ENCODE results near the gene CLK3. TPM values are rescaled to one million over a fixed set of nuclear protein-coding genes. Genes with fewer than 3 reads are reported as not detected.

Gene CLK3
- total RNA-seq, 1 experiment from 2014 or later: 70.7 TPM

DNA sequence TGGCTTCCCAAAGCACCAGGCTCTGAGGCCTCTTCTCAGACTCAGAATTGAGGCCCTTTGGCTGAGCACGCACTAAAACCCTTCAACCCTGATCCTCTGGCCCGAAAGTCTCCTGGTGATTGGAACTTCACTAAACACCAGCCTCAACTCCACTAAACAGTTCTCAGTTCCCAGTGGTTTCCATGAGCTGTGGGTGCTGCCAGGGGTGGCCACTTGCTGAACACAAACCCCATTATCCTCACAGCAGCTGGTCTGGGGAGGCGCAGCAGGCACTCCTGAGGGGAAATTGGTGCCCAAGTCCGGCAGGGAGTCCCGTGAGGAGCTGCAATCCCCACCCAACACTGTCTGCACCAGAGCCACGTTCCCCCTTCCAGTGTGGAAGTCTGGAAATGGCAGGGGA is 3.8 kb upstream of the CLK3 start:
- no peak overlapping the region for H3K27ac ChIP-seq
- BruUV-seq (replicated peaks): no TSS peak
- no peak overlapping the region for H3K4me2 ChIP-seq
- ChIA-PET POLR2A (ENCODE audit: unreplicated experiment) (interaction anchor here (0.6 kb wide), 1 partner anchor 129 kb away, joined by 4 read pairs; no protein-coding TSS in a partner anchor), CTCF (no interaction called here)
- H3K4me3 ChIP-seq: no peak overlapping the region
- H4K20me1 ChIP-seq (ENCODE audit: insufficient read depth): peaks cover 4% of the 10 kb centered on the region
- H3K4me1 ChIP-seq (replicated peaks; ENCODE audit: insufficient read depth): peaks cover 8% of the 10 kb centered on the region
- TF ChIP-seq, protein P1, sequence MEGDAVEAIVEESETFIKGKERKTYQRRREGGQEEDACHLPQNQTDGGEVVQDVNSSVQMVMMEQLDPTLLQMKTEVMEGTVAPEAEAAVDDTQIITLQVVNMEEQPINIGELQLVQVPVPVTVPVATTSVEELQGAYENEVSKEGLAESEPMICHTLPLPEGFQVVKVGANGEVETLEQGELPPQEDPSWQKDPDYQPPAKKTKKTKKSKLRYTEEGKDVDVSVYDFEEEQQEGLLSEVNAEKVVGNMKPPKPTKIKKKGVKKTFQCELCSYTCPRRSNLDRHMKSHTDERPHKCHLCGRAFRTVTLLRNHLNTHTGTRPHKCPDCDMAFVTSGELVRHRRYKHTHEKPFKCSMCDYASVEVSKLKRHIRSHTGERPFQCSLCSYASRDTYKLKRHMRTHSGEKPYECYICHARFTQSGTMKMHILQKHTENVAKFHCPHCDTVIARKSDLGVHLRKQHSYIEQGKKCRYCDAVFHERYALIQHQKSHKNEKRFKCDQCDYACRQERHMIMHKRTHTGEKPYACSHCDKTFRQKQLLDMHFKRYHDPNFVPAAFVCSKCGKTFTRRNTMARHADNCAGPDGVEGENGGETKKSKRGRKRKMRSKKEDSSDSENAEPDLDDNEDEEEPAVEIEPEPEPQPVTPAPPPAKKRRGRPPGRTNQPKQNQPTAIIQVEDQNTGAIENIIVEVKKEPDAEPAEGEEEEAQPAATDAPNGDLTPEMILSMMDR (conservative IDR thresholded peaks at IDR 0.05): no peak
- no peak for TF ChIP-seq EZH2 (IDR thresholded peaks at IDR 0.05; ENCODE audit: low read depth)
- H3K9me2 ChIP-seq (ENCODE audit: insufficient read depth): no peaks in the 10 kb centered on the region
- peaks cover 23% of the 10 kb centered on the region for H3F3A ChIP-seq (ENCODE audit: insufficient read depth, low read depth)
- peaks cover 12% of the 10 kb centered on the region for H3K79me2 ChIP-seq (ENCODE audit: low read depth)
- H3K9me3 ChIP-seq (ENCODE audit: insufficient read depth, low read depth): no peaks in the 10 kb centered on the region
- H3K27me3 ChIP-seq (ENCODE audit: insufficient read depth, low read depth): peaks cover 22% of the 10 kb centered on the region
- no peaks in the 10 kb centered on the region for H3K36me3 ChIP-seq (ENCODE audit: low read depth)
- intact Hi-C loops (cut with micrococcal nuclease; ENCODE audit: unreplicated experiment): no loop called here
- H2AFZ ChIP-seq: no peak overlapping the region
- no peak for DNase-seq

DNA sequence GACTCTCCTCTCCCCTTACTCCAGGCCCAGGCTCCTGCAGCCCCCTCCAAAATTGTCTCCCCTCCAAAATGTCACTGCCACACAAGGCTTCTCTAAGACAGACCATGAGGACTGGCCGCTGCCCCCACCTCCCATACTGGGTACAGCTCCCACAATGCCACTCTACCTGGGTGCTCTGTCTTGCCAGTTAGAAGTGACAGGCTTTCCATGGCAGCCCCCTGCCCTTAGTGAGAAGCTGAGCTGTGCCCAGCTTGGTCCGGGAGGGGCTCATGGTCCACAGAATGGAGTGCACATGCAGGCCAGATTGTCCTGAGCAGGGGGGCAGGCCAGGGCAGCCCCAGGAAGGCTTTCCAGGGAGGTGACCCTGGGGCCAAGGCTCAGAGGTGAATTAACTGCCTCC is 3.0 kb upstream of the CLK3 start:
- H4K20me1 ChIP-seq (ENCODE audit: insufficient read depth): peaks cover 12% of the 10 kb centered on the region
- H3F3A ChIP-seq (ENCODE audit: insufficient read depth, low read depth): peaks cover 27% of the 10 kb centered on the region
- ChIA-PET POLR2A (ENCODE audit: unreplicated experiment) (no interaction called here), CTCF (no interaction called here)
- no peak overlapping the region for H2AFZ ChIP-seq
- no peak overlapping the region for H3K4me3 ChIP-seq
- H3K27me3 ChIP-seq (ENCODE audit: insufficient read depth, low read depth): peaks cover 22% of the 10 kb centered on the region
- H3K79me2 ChIP-seq (ENCODE audit: low read depth): peaks cover 21% of the 10 kb centered on the region
- no peak for DNase-seq
- no peaks in the 10 kb centered on the region for H3K9me2 ChIP-seq (ENCODE audit: insufficient read depth)
- no peaks in the 10 kb centered on the region for H3K36me3 ChIP-seq (ENCODE audit: low read depth)
- intact Hi-C loops (cut with micrococcal nuclease; ENCODE audit: unreplicated experiment): no loop called here
- no peaks in the 10 kb centered on the region for H3K9me3 ChIP-seq (ENCODE audit: insufficient read depth, low read depth)
- H3K4me1 ChIP-seq (replicated peaks; ENCODE audit: insufficient read depth): peaks cover 17% of the 10 kb centered on the region
- no peak for TF ChIP-seq EZH2 (IDR thresholded peaks at IDR 0.05; ENCODE audit: low read depth)
- TF ChIP-seq, protein P1 (conservative IDR thresholded peaks at IDR 0.05): no peak
- no peak overlapping the region for H3K4me2 ChIP-seq
- H3K27ac ChIP-seq: no peak overlapping the region
- BruUV-seq (replicated peaks): no TSS peak

DNA sequence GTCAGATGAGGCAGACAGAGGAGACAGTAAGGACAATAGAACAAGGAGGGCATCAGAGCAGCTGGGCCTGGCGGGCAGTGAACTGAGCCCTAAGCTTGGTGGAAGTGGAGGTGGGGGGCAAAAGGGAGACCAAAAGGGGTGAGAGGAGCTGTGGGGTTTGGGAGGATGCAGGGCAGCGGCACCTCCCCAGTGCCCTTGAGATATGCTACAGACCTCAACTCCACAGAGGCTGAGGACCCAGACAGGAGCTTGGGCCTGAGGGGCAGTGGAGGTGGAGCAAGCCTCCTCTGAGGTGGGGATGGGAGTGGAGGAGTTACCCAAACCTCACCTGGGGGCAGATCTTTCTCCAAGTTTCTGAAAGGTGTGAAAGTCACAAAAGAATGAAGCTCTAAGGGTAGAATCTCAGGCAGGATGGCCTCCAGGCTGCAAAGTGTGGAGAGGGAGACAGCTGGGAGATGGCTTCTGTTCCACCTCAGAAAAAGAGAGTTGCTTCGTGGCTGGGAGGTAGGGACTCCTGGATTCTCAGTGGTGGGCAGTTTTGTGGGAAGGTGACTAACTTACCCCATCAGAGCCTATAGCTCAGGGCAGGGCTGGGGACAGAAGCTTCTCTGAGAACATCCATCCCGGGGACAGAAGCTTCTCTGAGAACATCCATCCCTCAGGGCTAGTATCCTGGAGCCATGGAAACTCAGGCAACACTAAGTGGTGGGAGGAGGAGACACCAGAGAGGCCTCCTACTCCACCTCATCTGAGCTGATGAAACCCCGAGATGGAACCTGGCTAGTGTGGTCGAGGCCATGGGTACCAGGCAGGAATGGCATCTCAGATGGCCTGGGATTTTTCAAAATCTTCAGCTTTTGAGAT is 2.3 kb upstream of the CLK3 start:
- CTCF ChIA-PET: interaction anchor here (0.5 to 0.6 kb wide), 2 partner anchors 67 to 122 kb away, joined by 3 to 10 read pairs; no protein-coding TSS in a partner anchor
- Histone ChIP-seq H3K4me1 (replicated peaks; ENCODE audit: insufficient read depth) (peaks cover 18% of the 10 kb centered on the region), H3K4me3 (no peak overlapping the region; the same call in 1 of the 2 replicates), H3K9me2 (ENCODE audit: insufficient read depth) (no peaks in the 10 kb centered on the region), H3K79me2 (ENCODE audit: low read depth) (peaks cover 27% of the 10 kb centered on the region), H3K27me3 (ENCODE audit: insufficient read depth, low read depth) (peaks cover 19% of the 10 kb centered on the region), H3K9me3 (ENCODE audit: insufficient read depth, low read depth) (no peaks in the 10 kb centered on the region), H3F3A (ENCODE audit: insufficient read depth, low read depth) (peaks cover 27% of the 10 kb centered on the region), H2AFZ (peak overlapping the region; percentile 97; the same call in 1 of the 2 replicates), H3K27ac (no peak overlapping the region), H3K4me2 (peak overlapping the region; percentile 84), H3K36me3 (ENCODE audit: low read depth) (no peaks in the 10 kb centered on the region), H4K20me1 (ENCODE audit: insufficient read depth) (peaks cover 19% of the 10 kb centered on the region)
- no TSS peak for BruUV-seq (replicated peaks)
- POLR2A ChIA-PET (ENCODE audit: unreplicated experiment): no interaction called here
- TF ChIP-seq EZH2 (IDR thresholded peaks at IDR 0.05; ENCODE audit: low read depth): no peak
- TF ChIP-seq, protein P1 (conservative IDR thresholded peaks at IDR 0.05): no peak
- intact Hi-C loops (cut with micrococcal nuclease; ENCODE audit: unreplicated experiment): no loop called here
- DNase-seq: peak in 1 of 2 experiments; percentile 21
